ENCODE data around the gene CCDC171. TPM values are rescaled to one million over a fixed set of nuclear protein-coding genes. Genes with fewer than 3 reads are reported as not detected.

CCDC171 gene
- total RNA-seq, 4 donors from 2014 or later = 1.3 to 1.7 (median 1.4) TPM

- H3K27ac ChIP-seq (replicated peaks in 1 of 4) = no peak overlapping the region
- DNase-seq (ENCODE audit: extremely low spot score) = no peak
- intact Hi-C loops (cut with DNase I) = no loop called here
- H3K36me3 ChIP-seq = peaks cover 0 to 3% (median 0%) of the 10 kb centered on the region in 4 donors
- 95% methylated on average over 3 of the region's 3 CpGs for WGBS
- TF ChIP-seq POLR2AphosphoS5 (IDR thresholded peaks at IDR 0.05) = no peak
- TF ChIP-seq, protein P1, sequence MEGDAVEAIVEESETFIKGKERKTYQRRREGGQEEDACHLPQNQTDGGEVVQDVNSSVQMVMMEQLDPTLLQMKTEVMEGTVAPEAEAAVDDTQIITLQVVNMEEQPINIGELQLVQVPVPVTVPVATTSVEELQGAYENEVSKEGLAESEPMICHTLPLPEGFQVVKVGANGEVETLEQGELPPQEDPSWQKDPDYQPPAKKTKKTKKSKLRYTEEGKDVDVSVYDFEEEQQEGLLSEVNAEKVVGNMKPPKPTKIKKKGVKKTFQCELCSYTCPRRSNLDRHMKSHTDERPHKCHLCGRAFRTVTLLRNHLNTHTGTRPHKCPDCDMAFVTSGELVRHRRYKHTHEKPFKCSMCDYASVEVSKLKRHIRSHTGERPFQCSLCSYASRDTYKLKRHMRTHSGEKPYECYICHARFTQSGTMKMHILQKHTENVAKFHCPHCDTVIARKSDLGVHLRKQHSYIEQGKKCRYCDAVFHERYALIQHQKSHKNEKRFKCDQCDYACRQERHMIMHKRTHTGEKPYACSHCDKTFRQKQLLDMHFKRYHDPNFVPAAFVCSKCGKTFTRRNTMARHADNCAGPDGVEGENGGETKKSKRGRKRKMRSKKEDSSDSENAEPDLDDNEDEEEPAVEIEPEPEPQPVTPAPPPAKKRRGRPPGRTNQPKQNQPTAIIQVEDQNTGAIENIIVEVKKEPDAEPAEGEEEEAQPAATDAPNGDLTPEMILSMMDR (IDR thresholded peaks at IDR 0.05) = no peak
- no peak for TF ChIP-seq POLR2A (IDR thresholded peaks at IDR 0.05; ENCODE audit: low read depth)
- no peak for TF ChIP-seq EP300 (IDR thresholded peaks at IDR 0.05)
- H3K4me3 ChIP-seq = no peak overlapping the region
- no peaks in the 10 kb centered on the region for H3K4me1 ChIP-seq
- no peaks in the 10 kb centered on the region for H3K9me3 ChIP-seq
- no peaks in the 10 kb centered on the region for H3K27me3 ChIP-seq
Measured at GRCh38 chr9:15707000-15707399, 154.2 kb downstream of the CCDC171 start.

DNA sequence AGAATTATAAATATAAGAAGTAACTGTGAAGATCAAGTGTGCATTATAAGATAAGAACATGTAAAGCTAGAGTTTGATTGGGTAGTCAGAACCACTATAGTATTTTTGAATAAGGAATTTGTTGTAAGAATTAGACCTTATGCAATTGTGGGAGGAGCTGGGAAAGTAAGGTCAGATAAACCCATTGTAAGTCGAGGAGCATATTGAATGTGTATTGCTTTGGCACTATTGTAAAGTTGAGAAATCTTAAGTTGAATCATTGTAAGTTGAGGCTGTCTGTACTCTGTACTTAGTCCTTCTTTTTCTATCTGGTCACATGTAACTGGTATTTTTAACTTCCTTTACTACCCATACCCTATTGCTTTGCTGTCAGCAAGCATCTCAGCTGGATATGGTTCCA lies 158.7 kb downstream of the CCDC171 start:
- intact Hi-C loops (cut with DNase I) = no loop called here
- TF ChIP-seq POLR2A (IDR thresholded peaks at IDR 0.05; ENCODE audit: low read depth) = no peak
- Histone ChIP-seq H3K27ac (replicated peaks in 1 of 4) (no peak overlapping the region), H3K27me3 (no peaks in the 10 kb centered on the region), H3K36me3 (peaks cover 0 to 3% (median 0%) of the 10 kb centered on the region in 4 donors), H3K4me1 (no peaks in the 10 kb centered on the region), H3K9me3 (no peaks in the 10 kb centered on the region), H3K4me3 (no peak overlapping the region)
- DNase-seq (ENCODE audit: extremely low spot score) = no peak
- 81% methylated on average over 1 of the region's 1 CpG for WGBS

DNA sequence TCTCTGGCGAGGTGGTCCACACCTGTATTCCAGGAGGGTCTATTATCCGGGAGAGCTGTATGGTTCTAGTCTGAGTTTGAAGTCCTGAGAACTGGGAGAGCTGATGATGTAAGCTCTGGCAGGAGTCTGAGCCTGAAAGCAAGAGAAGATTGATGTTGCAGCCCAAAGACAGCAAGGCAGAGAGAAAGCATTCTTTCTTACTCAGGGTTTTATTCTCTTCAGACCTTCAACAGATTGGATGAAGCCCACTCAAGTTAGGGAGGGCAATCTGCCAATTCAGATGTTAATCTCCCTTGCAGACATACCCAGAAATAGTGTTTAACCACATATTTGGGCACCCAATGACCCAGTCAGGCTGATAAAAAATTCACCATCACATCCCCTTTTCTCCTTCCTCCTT lies 159.1 kb downstream of the CCDC171 start:
- Histone ChIP-seq H3K36me3 (peaks cover 0 to 3% (median 0%) of the 10 kb centered on the region in 4 donors), H3K4me1 (no peaks in the 10 kb centered on the region), H3K4me3 (no peak overlapping the region), H3K27me3 (no peaks in the 10 kb centered on the region), H3K9me3 (no peaks in the 10 kb centered on the region), H3K27ac (replicated peaks in 1 of 4) (no peak overlapping the region)
- WGBS = 60% methylated on average over 2 of the region's 2 CpGs
- intact Hi-C loops (cut with DNase I) = no loop called here
- TF ChIP-seq POLR2AphosphoS5 (IDR thresholded peaks at IDR 0.05) (no peak), POLR2A (IDR thresholded peaks at IDR 0.05; ENCODE audit: low read depth) (no peak), EP300 (IDR thresholded peaks at IDR 0.05) (no peak)
- TF ChIP-seq, protein P1 (IDR thresholded peaks at IDR 0.05) = no peak
- no peak for DNase-seq (ENCODE audit: extremely low spot score)

DNA sequence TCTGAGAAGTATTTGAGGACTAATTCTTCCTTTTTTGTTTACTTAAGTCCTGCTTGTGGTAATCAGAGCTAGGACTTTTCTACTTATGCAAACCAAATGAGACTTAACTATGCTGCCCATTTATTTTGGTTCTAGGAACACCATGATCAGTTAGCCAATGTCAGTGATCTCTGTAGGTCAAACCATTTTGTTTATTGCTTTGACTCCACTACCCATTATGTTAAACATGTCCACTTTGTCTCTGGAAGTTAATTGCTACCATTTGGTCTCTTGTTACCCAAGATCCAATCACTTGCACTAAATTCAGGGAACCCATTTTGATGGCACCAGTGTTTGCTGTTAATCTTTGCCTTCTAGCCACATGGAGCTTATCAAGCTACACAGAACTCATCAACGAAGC lies 161.9 kb downstream of the CCDC171 start:
- no peak for TF ChIP-seq POLR2AphosphoS5 (IDR thresholded peaks at IDR 0.05)
- no peak for TF ChIP-seq EP300 (IDR thresholded peaks at IDR 0.05)
- no peak for TF ChIP-seq POLR2A (IDR thresholded peaks at IDR 0.05; ENCODE audit: low read depth)
- TF ChIP-seq, protein P1 (IDR thresholded peaks at IDR 0.05) = no peak
- Histone ChIP-seq H3K4me3 (no peak overlapping the region), H3K27ac (replicated peaks in 1 of 4) (no peak overlapping the region), H3K9me3 (no peaks in the 10 kb centered on the region), H3K4me1 (no peaks in the 10 kb centered on the region), H3K36me3 (peaks cover 0 to 3% (median 0%) of the 10 kb centered on the region in 4 donors), H3K27me3 (no peaks in the 10 kb centered on the region)
- intact Hi-C loops (cut with DNase I) = no loop called here
- no peak for DNase-seq (ENCODE audit: extremely low spot score)
- 58% methylated on average over 1 of the region's 1 CpG for WGBS

DNA sequence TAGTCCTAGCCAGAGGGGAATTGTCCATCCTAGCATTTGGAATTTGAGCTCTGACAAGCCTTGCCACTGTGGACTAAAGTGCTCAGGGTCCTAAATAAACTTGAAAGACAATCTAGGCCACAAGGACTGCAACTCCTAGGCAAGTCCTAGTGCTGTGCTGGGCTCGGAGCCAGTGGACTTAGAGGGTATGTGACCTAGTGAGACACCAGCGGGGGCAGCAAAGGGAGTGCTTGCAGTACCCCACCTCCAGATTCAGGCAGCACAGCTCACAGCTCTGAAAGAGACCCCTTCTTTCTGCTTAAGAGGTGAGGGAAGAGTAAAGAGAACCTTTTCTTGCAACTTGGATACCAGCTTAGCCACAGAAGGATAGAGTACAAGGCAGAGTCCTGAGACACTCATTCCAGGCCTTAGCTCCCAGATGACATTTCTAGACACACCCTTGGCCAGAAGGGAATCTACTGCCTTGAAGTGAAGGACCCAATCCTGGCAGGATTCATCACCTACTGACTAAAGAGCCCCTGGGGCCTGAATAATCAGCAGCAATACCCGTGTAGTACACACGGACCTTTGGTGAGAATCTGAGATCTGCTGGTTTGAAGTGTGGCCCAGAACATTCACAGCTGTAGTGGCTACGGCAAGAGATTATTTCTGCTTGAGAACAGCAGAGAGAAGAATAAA lies 164.6 kb downstream of the CCDC171 start:
- Histone ChIP-seq H3K27ac (replicated peaks in 1 of 4) (no peak overlapping the region), H3K36me3 (no peaks in the 10 kb centered on the region), H3K4me3 (no peak overlapping the region), H3K27me3 (no peaks in the 10 kb centered on the region), H3K4me1 (no peaks in the 10 kb centered on the region), H3K9me3 (no peaks in the 10 kb centered on the region)
- 86% methylated on average over 5 of the region's 5 CpGs for WGBS
- DNase-seq (ENCODE audit: extremely low spot score) = no peak
- TF ChIP-seq POLR2AphosphoS5 (IDR thresholded peaks at IDR 0.05) = no peak
- no peak for TF ChIP-seq POLR2A (IDR thresholded peaks at IDR 0.05; ENCODE audit: low read depth)
- TF ChIP-seq EP300 (IDR thresholded peaks at IDR 0.05) = no peak
- TF ChIP-seq, protein P1 (IDR thresholded peaks at IDR 0.05) = no peak
- intact Hi-C loops (cut with DNase I) = no loop called here

Data from esophagus muscularis mucosa (tissue), 4 donors.